DMS53 treated with DMSO at 0.1 percent for 48 hours (cell line): ENCODE measurements around the gene PRKACB.
"Not testable (repeated sequence)": the region's sequence is repeated elsewhere in the genome, so short reads cannot be mapped to it uniquely, and the experiment has no call there.

Experiments used
- DNase-seq: peaks from one replicate; lab custom pipeline; 2025; ENCODE audit not compliant: unreplicated experiment; lab: John Stamatoyannopoulos, UW

The PRKACB gene

GRCh38 chr1:84143796-84144565 is at the start of gene PRKACB:
Gene PRKACB, plus strand, starts transcription at chr1:84144271. Its CDS starts 91 bp downstream, at chr1:84144362.
- peak; percentile 76 for DNase-seq

GRCh38 chr1:84095308-84095707 is 48.8 kb upstream of the PRKACB start:
- DNase-seq: no peak

- DNase-seq: no peak
Measured at GRCh38 chr1:84096176-84096575, 47.9 kb upstream of the PRKACB start.

- no peak for DNase-seq
Measured at GRCh38 chr1:84101204-84101603, 42.9 kb upstream of the PRKACB start.

GRCh38 chr1:84103197-84103992 is 40.7 kb upstream of the PRKACB start:
- DNase-seq: peak; percentile 87

- DNase-seq: not testable (repeated sequence)
Measured at GRCh38 chr1:84107538-84107937, 36.5 kb upstream of the PRKACB start.

GRCh38 chr1:84107955-84108354 is 36.1 kb upstream of the PRKACB start:
- DNase-seq: no peak

GRCh38 chr1:84108900-84109578 is 35.0 kb upstream of the PRKACB start:
- DNase-seq: no peak

- no peak for DNase-seq
Measured at GRCh38 chr1:84110629-84111028, 33.4 kb upstream of the PRKACB start.

- DNase-seq: no peak
Measured at GRCh38 chr1:84116558-84116957, 27.5 kb upstream of the PRKACB start.

- no peak for DNase-seq
Measured at GRCh38 chr1:84117868-84118267, 26.2 kb upstream of the PRKACB start.

GRCh38 chr1:84121360-84121759 is 22.7 kb upstream of the PRKACB start:
- no peak for DNase-seq

- peak; percentile 66 for DNase-seq
Measured at GRCh38 chr1:84122780-84123382, 21.2 kb upstream of the PRKACB start.

- DNase-seq: no peak
Measured at GRCh38 chr1:84133479-84133878, 10.6 kb upstream of the PRKACB start.

- no peak for DNase-seq
Measured at GRCh38 chr1:84135341-84135740, 8.7 kb upstream of the PRKACB start.

- no peak for DNase-seq
Measured at GRCh38 chr1:84141182-84142003, 2.7 kb upstream of the PRKACB start.

GRCh38 chr1:84145068-84145467 is 997 bp downstream of the PRKACB start:
- no peak for DNase-seq

GRCh38 chr1:84146411-84147032 is 2.5 kb downstream of the PRKACB start:
- DNase-seq: no peak

- DNase-seq: no peak
Measured at GRCh38 chr1:84148758-84149157, 4.7 kb downstream of the PRKACB start.

- no peak for DNase-seq
Measured at GRCh38 chr1:84152649-84153056, 8.6 kb downstream of the PRKACB start.
